GM18511 (cell line): ENCODE results near the gene AKAP6.
"Not testable (repeated sequence)": the region's sequence is repeated elsewhere in the genome, so short reads cannot be mapped to it uniquely, and the experiment has no call there.

Experiments used
- ATAC-seq: cut with Tn5 transposase; IDR thresholded peaks from one replicate; pipeline ENCODE4 v1.9.1; 2021; ENCODE audit warnings: mild to moderate bottlenecking, moderate library complexity; ENCODE audit not compliant: unreplicated experiment

Gene AKAP6

GRCh38 chr14:32435411-32435810 lies 106.3 kb downstream of the AKAP6 start:
- ATAC-seq, result no peak

- no peak for ATAC-seq
These were observed 107.9 kb downstream of the AKAP6 start for GRCh38 chr14:32436993-32437392.

GRCh38 chr14:32438517-32438916 lies 109.4 kb downstream of the AKAP6 start:
- ATAC-seq, result no peak

GRCh38 chr14:32443890-32444661 lies 115.0 kb downstream of the AKAP6 start:
- no peak for ATAC-seq

- ATAC-seq, result no peak
These were observed 118.3 kb downstream of the AKAP6 start for GRCh38 chr14:32447371-32447770.

GRCh38 chr14:32449648-32450047 lies 120.5 kb downstream of the AKAP6 start:
- ATAC-seq, result no peak

GRCh38 chr14:32450919-32451675 lies 122.0 kb downstream of the AKAP6 start:
- no peak for ATAC-seq

- no peak for ATAC-seq
These were observed 125.0 kb downstream of the AKAP6 start for GRCh38 chr14:32453857-32454810.

GRCh38 chr14:32457213-32457920 lies 128.3 kb downstream of the AKAP6 start:
- no peak for ATAC-seq

- no peak for ATAC-seq
These were observed 129.6 kb downstream of the AKAP6 start for GRCh38 chr14:32458720-32459119.

- ATAC-seq, result no peak
These were observed 131.2 kb downstream of the AKAP6 start for GRCh38 chr14:32460267-32460666.

- not testable (repeated sequence) for ATAC-seq
These were observed 133.5 kb downstream of the AKAP6 start for GRCh38 chr14:32462553-32462952.

GRCh38 chr14:32468955-32469354 lies 139.9 kb downstream of the AKAP6 start:
- no peak for ATAC-seq

- ATAC-seq, result no peak
These were observed 140.5 kb downstream of the AKAP6 start for GRCh38 chr14:32469388-32470160.

- no peak for ATAC-seq
These were observed 141.1 kb downstream of the AKAP6 start for GRCh38 chr14:32470161-32470715.

- no peak for ATAC-seq
These were observed 142.1 kb downstream of the AKAP6 start for GRCh38 chr14:32471181-32471580.

- ATAC-seq, result no peak
These were observed 143.0 kb downstream of the AKAP6 start for GRCh38 chr14:32472076-32472475.

GRCh38 chr14:32472512-32473463 lies 143.7 kb downstream of the AKAP6 start:
- no peak for ATAC-seq
